ENCODE data around the gene ACOT7. TPM values are rescaled to one million over a fixed set of nuclear protein-coding genes. Genes with fewer than 3 reads are reported as not detected.
"Not testable (repeated sequence)": the region's sequence is repeated elsewhere in the genome, so short reads cannot be mapped to it uniquely, and the experiment has no call there.

ACOT7 gene
- total RNA-seq, result 11.9 TPM

- DNase-seq (ENCODE audit: low spot score), result peak; percentile 91
- intact Hi-C loops (cut with DNase I), result no loop called here
- peak; percentile 96 for ATAC-seq
These were observed at the start of gene ACOT7 for GRCh38 chr1:6393400-6394187. TSS of gene ACOT7 (minus strand) at chr1:6393767. CDS start at chr1:6393399, 368 bp downstream.

GRCh38 chr1:6441586-6441985 lies 48.0 kb upstream of the ACOT7 start:
- ATAC-seq (no peak), DNase-seq (ENCODE audit: low spot score) (no peak)
- intact Hi-C loops (cut with DNase I), result no loop called here

GRCh38 chr1:6440198-6441126 lies 46.9 kb upstream of the ACOT7 start:
- no peak for DNase-seq (ENCODE audit: low spot score)
- no peak for ATAC-seq
- intact Hi-C loops (cut with DNase I), result no loop called here

GRCh38 chr1:6438047-6438525 lies 44.5 kb upstream of the ACOT7 start:
- peak; percentile 69 for ATAC-seq
- intact Hi-C loops (cut with DNase I), result loop anchor here (10.0 kb wide), 1 partner anchor 193 kb away; the partner anchor contains the start of gene HES3

GRCh38 chr1:6437012-6437700 lies 43.6 kb upstream of the ACOT7 start:
- not testable (repeated sequence) for DNase-seq (ENCODE audit: low spot score)
- ATAC-seq, result peak; percentile 47
- intact Hi-C loops (cut with DNase I), result loop anchor here (10.0 kb wide), 1 partner anchor 192 kb away; the partner anchor contains the start of gene HES3

More at GRCh38 chr1:6438047-6438525, 44.5 kb upstream of the ACOT7 start:
- peak; percentile 81 for DNase-seq (ENCODE audit: low spot score)

GRCh38 chr1:6436277-6436676 lies 42.7 kb upstream of the ACOT7 start:
- DNase-seq (ENCODE audit: low spot score); ATAC-seq: not testable (repeated sequence)
- intact Hi-C loops (cut with DNase I), result loop anchor here (10.0 kb wide), 1 partner anchor 191 kb away; the partner anchor contains the start of gene HES3

GRCh38 chr1:6435547-6435946 lies 42.0 kb upstream of the ACOT7 start:
- intact Hi-C loops (cut with DNase I), result loop anchor here (10.0 kb wide), 1 partner anchor 191 kb away; the partner anchor contains the start of gene HES3
- ATAC-seq, result no peak
- DNase-seq (ENCODE audit: low spot score), result no peak

GRCh38 chr1:6435129-6435528 lies 41.6 kb upstream of the ACOT7 start:
- ATAC-seq (no peak), DNase-seq (ENCODE audit: low spot score) (no peak)
- intact Hi-C loops (cut with DNase I), result loop anchor here (10.0 kb wide), 1 partner anchor 190 kb away; the partner anchor contains the start of gene HES3

- intact Hi-C loops (cut with DNase I), result loop anchor here (10.0 kb wide), 1 partner anchor 189 kb away; the partner anchor contains the start of gene HES3
- ATAC-seq (no peak), DNase-seq (ENCODE audit: low spot score) (no peak)
These were observed 40.6 kb upstream of the ACOT7 start for GRCh38 chr1:6434186-6434585.

GRCh38 chr1:6431645-6432579 lies 38.3 kb upstream of the ACOT7 start:
- DNase-seq (ENCODE audit: low spot score); ATAC-seq: not testable (repeated sequence)
- intact Hi-C loops (cut with DNase I), result loop anchor here (10.0 kb wide), 1 partner anchor 187 kb away; the partner anchor contains the start of gene HES3

- not testable (repeated sequence) for DNase-seq (ENCODE audit: low spot score); ATAC-seq
- intact Hi-C loops (cut with DNase I), result loop anchor here (10.0 kb wide), 1 partner anchor 185 kb away; the partner anchor contains the start of gene HES3
These were observed 36.3 kb upstream of the ACOT7 start for GRCh38 chr1:6429660-6430411.

GRCh38 chr1:6428453-6428852 lies 34.9 kb upstream of the ACOT7 start:
- intact Hi-C loops (cut with DNase I); ATAC-seq: not testable (repeated sequence)

GRCh38 chr1:6427441-6428390 lies 34.1 kb upstream of the ACOT7 start:
- ATAC-seq (no peak), DNase-seq (ENCODE audit: low spot score) (no peak)
- intact Hi-C loops (cut with DNase I), result no loop called here

More at GRCh38 chr1:6428453-6428852, 34.9 kb upstream of the ACOT7 start:
- not testable (repeated sequence) for DNase-seq (ENCODE audit: low spot score)

GRCh38 chr1:6426972-6427350 lies 33.4 kb upstream of the ACOT7 start:
- no peak for ATAC-seq
- intact Hi-C loops (cut with DNase I), result no loop called here

GRCh38 chr1:6426277-6426971 lies 32.9 kb upstream of the ACOT7 start:
- intact Hi-C loops (cut with DNase I), result no loop called here
- ATAC-seq, result no peak

More at GRCh38 chr1:6426972-6427350, 33.4 kb upstream of the ACOT7 start:
- DNase-seq (ENCODE audit: low spot score), result no peak

More at GRCh38 chr1:6426277-6426971, 32.9 kb upstream of the ACOT7 start:
- DNase-seq (ENCODE audit: low spot score), result no peak

Measured in sciatic nerve (tissue), 2 donors.